Prostate gland (tissue), 2 donors: ENCODE results near the gene SORBS2. TPM values are rescaled to one million over a fixed set of nuclear protein-coding genes. Genes with fewer than 3 reads are reported as not detected.

Experiments
- DNase-seq: peaks from one replicate; pipeline ENCODE4 v3.0.0-alpha.2; 2019; ENCODE audit warnings: low spot score
- H3K27ac ChIP-seq, 2 donors: fragments of 200-600 bp; sonication (generic); 2 replicates each; pipeline ENCODE4 v1.5.1; 2017 to 2019
- H3K27me3 ChIP-seq: fragments of 200-600 bp; sonication (generic); replicated peaks from 2 replicates; pipeline ENCODE4 v1.5.1; 2019; ENCODE audit not compliant: insufficient read depth
- H3K36me3 ChIP-seq, 2 donors: fragments of 200-600 bp; sonication (generic); 1 replicate in 1 of 2; 2 replicates in 1 of 2; pipeline versions ENCODE4 v1.5.1 to v1.8.1; 2017 to 2019
- H3K4me1 ChIP-seq: fragments of 200-600 bp; sonication (generic); replicated peaks from 2 replicates; pipeline ENCODE4 v1.5.1; 2019
- H3K4me3 ChIP-seq, 2 donors: fragments of 200-600 bp; sonication (generic); 2 replicates each; pipeline ENCODE4 v1.5.1; 2017 to 2019
- H3K9me3 ChIP-seq: fragments of 200-600 bp; sonication (generic); 2 replicates; pipeline ENCODE4 v1.5.1; 2017
- POLR2A ChIP-seq: fragments of 450-650 bp; IDR thresholded peaks from one replicate; pipeline ENCODE4 v1.6.1; 2016; ENCODE audit warnings: antibody characterized with exemption, mild to moderate bottlenecking
- POLR2AphosphoS5 ChIP-seq: sonication (generic); formaldehyde crosslinking; IDR thresholded peaks from one replicate; pipeline ENCODE4 v1.6.1; 2017; ENCODE audit warnings: antibody characterized with exemption
- WGBS: methylation state at CpG from one replicate; pipeline ENCODE4 v1.1.5; 2018; 5-methylcytosine and 5-hydroxymethylcytosine counted together
- intact Hi-C: fragments of 100-400 bp; cut with DNase I; formaldehyde crosslinking; loops from one replicate; pipeline ENCODE4 v1.14.2; 2022
- total RNA-seq, 2 donors: library from RNA; depleted of rRNA; stranded (reverse); fragments of >200 nt; gene quantifications; one replicate each; pipeline ENCODE4 v1.1.0, GENCODE V29; 2016
- TF ChIP-seq, protein P1 (sequence below), 4 experiments: fragments of 200-600 bp in 2 of 4; fragments of 450-650 bp in 2 of 4; sonication (generic) in 2 of 4; IDR thresholded peaks; 1 replicate in 3 of 4; 2 replicates in 1 of 4; pipeline ENCODE4 v1.5.1; 2016 to 2019; ENCODE audit warnings: antibody characterized with exemption in 4 of 4, mild to moderate bottlenecking in 2 of 4, moderate library complexity in 2 of 4

The SORBS2 gene
- total RNA-seq, 2 donors from 2014 or later, result 175 to 242 TPM

DNA sequence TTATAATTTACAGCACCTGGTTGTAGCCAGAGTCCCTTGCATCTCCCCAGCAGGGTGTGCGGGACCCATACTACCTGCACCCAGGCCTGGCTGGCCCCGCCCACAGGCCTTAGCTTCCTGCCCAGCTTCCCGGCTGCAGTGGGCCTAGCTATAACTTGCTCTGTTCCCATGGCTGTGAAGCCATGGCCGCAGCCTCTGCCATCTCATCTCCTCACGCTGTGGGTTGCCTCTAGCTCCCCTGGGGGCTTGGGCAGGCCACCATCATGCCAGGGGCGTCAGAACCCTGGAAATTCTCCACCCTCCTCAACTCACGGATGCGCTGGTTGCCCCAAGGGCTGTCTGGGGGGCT lies 26.1 kb upstream of the SORBS2 start:
- no peak for DNase-seq
- WGBS, result 97% methylated on average over 8 of the region's 8 CpGs
- no peaks in the 10 kb centered on the region for H3K9me3 ChIP-seq
- H3K27ac ChIP-seq, result peak overlapping the region; percentile 1 to 52
- H3K4me1 ChIP-seq, result peaks cover 11% of the 10 kb centered on the region
- no peak overlapping the region for H3K4me3 ChIP-seq
- H3K27me3 ChIP-seq, result no peaks in the 10 kb centered on the region
- no peaks in the 10 kb centered on the region for H3K36me3 ChIP-seq
- intact Hi-C loops, result no loop called here
- TF ChIP-seq POLR2AphosphoS5 (no peak), POLR2A (no peak)
- TF ChIP-seq, protein P1, sequence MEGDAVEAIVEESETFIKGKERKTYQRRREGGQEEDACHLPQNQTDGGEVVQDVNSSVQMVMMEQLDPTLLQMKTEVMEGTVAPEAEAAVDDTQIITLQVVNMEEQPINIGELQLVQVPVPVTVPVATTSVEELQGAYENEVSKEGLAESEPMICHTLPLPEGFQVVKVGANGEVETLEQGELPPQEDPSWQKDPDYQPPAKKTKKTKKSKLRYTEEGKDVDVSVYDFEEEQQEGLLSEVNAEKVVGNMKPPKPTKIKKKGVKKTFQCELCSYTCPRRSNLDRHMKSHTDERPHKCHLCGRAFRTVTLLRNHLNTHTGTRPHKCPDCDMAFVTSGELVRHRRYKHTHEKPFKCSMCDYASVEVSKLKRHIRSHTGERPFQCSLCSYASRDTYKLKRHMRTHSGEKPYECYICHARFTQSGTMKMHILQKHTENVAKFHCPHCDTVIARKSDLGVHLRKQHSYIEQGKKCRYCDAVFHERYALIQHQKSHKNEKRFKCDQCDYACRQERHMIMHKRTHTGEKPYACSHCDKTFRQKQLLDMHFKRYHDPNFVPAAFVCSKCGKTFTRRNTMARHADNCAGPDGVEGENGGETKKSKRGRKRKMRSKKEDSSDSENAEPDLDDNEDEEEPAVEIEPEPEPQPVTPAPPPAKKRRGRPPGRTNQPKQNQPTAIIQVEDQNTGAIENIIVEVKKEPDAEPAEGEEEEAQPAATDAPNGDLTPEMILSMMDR (IDR thresholded peaks at IDR 0.05), result no peak

DNA sequence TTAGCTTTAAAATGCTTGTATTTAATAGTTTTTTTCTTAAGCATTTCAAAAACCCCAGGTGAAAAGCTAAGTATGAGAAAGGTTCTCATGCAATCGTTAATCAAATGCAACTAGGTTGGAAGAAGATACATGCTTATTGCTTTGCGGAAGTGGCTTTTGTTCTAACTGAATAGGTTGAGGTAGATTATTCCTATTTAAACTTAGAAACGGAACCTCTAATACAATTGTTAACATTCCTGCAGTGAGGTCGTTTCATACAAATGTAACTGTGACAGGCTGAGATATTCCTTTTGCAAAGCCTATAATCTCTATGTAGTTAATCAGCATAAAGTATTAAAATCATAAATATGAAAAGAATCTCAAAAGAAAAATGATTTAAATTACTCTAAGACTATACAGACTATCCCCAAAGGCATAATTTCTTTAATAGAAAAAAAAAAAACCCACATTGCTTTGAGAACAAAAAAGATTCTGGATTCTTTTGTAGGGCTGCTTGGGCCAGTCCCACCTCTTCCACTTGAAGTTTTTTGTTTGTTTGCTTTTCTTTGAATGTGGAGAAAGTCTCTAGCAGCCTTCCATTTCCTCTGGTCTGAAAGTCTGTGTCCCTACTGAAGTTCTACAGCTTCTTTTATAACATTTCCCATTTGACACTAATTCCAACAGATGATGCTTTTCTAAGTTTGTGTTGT lies 25.6 kb upstream of the SORBS2 start:
- TF ChIP-seq, protein P1 (IDR thresholded peaks at IDR 0.05), result no peak
- no peak for TF ChIP-seq POLR2AphosphoS5
- no peak for TF ChIP-seq POLR2A
- no peaks in the 10 kb centered on the region for H3K27me3 ChIP-seq
- intact Hi-C loops, result no loop called here
- no peak overlapping the region for H3K27ac ChIP-seq
- DNase-seq, result no peak
- peaks cover 11% of the 10 kb centered on the region for H3K4me1 ChIP-seq
- no peaks in the 10 kb centered on the region for H3K9me3 ChIP-seq
- H3K4me3 ChIP-seq, result no peak overlapping the region
- 60% methylated on average over 4 of the region's 4 CpGs for WGBS
- H3K36me3 ChIP-seq, result no peaks in the 10 kb centered on the region

DNA sequence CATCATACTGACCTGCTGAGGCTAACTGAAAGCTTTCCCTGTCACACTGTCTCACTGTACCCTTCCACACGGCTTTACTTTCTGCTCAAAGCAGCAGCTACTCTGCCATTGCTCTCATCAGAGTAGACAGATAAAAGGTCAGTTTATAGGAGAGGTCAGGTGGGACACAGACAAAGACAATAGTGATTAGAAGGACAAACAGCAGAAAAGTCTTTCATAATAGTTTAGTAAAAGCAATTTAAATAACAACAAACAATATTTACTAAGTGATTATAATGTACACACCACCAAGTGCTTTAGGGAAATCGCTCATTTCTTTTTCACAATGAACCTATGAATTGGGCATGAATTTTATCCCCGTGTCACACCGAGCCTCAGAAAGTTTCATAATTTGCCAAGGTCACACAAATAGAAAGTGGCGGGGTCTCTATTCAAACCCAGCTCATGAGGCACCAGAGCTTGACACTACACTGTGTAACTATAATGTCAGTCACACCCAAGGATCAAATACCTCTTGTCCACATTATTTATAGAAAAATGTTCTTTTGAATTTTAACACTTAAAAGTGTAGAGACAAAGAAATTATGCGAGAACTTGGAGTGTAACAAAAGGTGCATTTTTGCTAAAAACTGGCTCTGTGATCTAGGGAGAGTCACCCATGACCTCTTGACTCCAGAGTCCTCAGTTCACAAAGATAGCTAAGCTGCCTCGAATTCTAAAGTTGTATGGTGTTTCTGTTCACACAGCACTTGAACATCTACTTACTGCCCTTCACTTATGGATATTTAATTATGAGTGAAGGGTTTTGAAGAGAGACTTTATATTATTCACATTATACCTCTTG lies 24.5 kb upstream of the SORBS2 start:
- intact Hi-C loops, result no loop called here
- DNase-seq, result no peak
- H3K4me3 ChIP-seq, result no peak overlapping the region
- H3K9me3 ChIP-seq, result no peaks in the 10 kb centered on the region
- H3K27me3 ChIP-seq, result no peaks in the 10 kb centered on the region
- 71% methylated on average over 7 of the region's 7 CpGs for WGBS
- peaks cover 11% of the 10 kb centered on the region for H3K4me1 ChIP-seq
- no peak overlapping the region for H3K27ac ChIP-seq
- H3K36me3 ChIP-seq, result no peaks in the 10 kb centered on the region
- TF ChIP-seq, protein P1 (IDR thresholded peaks at IDR 0.05), result no peak

DNA sequence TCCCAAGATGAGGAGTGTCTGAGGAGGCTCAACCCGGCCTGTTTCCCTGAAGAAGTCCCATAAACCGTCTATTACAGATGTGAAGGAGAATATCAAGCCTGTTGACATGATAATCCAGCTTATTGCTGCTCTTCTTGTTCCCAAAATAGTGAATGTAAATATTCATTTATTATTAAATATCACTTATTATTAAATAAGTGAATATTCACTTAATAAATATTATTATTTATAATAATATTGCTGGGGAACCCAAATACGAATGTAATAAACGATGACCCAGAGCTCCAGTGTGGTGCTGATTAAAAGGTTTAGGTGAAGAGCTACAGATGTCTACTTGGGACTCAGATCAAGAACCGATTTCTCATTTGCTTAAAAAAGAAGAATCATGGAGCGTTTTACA lies 23.8 kb upstream of the SORBS2 start:
- Histone ChIP-seq H3K9me3 (no peaks in the 10 kb centered on the region), H3K27ac (no peak overlapping the region), H3K4me1 (peaks cover 11% of the 10 kb centered on the region), H3K36me3 (no peaks in the 10 kb centered on the region), H3K27me3 (no peaks in the 10 kb centered on the region), H3K4me3 (no peak overlapping the region)
- WGBS, result 83% methylated on average over 6 of the region's 6 CpGs
- intact Hi-C loops, result no loop called here
- TF ChIP-seq POLR2AphosphoS5 (no peak), POLR2A (no peak)
- TF ChIP-seq, protein P1 (IDR thresholded peaks at IDR 0.05), result no peak
- DNase-seq, result no peak

DNA sequence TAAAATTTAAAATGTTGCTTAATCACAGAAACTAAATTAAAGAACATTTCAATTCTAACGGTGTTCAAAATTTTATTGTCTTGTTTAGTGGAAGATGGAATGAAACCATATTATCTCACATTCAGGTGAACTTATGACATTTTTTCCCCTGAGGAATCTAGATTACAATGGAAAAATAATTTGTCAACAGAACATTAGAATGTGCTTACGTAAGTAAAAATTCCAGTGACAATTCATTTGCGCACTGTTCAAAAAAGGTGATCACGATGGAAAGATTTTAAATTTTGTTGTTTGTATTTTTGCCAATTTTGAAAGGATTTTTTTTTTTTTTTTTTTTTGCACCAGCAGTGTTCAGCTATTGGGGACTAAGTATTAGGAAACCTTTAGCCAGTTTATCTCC lies 23.3 kb upstream of the SORBS2 start:
- Histone ChIP-seq H3K27ac (no peak overlapping the region), H3K9me3 (no peaks in the 10 kb centered on the region), H3K36me3 (no peaks in the 10 kb centered on the region), H3K4me1 (peaks cover 11% of the 10 kb centered on the region), H3K4me3 (no peak overlapping the region), H3K27me3 (no peaks in the 10 kb centered on the region)
- 97% methylated on average over 4 of the region's 4 CpGs for WGBS
- no peak for TF ChIP-seq POLR2A
- intact Hi-C loops, result no loop called here
- DNase-seq, result no peak
